Stimulated activated CD4-positive, alpha-beta T cell treated with anti-CD3 and anti-CD28 coated beads, TNF-alpha, amount 100 ng/mL, for 4 hours (primary cell): ENCODE results near the gene ITPR2.
"Not testable (repeated sequence)": the region's sequence is repeated elsewhere in the genome, so short reads cannot be mapped to it uniquely, and the experiment has no call there.

Source experiments
- DNase-seq, 3 experiments: peaks; one replicate each; pipeline ENCODE4 v3.0.0-alpha.2; 2020; ENCODE audit warnings: low read depth in 3 of 3

The ITPR2 gene

GRCh38 chr12:26359576-26359975 lies 473.4 kb downstream of the ITPR2 start:
- no peak for DNase-seq

DNA sequence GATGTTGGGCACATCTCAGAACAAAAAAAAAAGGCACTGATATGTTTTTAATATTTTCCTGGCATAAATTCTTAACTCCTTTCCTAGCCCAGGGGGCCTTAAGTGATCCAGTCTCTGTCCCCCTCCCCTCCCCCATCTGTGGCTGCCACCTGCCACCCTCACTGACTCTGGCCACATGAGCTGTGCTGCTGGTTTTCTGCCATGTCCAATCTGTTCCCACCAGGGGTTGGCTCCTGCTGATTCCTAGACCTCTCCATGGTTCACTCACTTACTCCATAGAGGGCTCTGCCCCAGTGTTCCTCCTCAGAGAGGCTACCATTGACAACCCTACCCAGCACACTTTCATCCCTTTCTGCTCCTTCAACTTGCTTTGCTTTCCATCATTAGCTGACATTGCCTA lies 474.3 kb downstream of the ITPR2 start:
- no peak for DNase-seq

DNA sequence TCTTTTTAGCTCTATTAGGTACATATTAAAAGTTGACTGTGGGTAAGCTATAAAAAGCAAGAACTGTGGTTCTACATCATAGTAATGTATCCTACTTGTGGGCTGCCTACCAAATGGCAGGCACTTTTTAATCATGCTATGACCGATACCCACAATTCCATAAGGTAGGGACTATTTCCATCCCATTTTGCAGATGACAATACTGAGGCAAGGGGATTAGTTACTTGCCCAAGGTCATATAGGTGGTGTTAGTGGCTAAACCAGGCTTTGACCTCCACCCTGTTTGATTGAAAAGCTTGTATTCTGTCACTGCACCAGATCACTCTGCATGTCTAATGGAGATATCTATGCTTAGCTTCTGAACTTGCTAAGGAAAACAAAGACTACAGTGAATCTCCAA lies 485.7 kb downstream of the ITPR2 start:
- DNase-seq = no peak

DNA sequence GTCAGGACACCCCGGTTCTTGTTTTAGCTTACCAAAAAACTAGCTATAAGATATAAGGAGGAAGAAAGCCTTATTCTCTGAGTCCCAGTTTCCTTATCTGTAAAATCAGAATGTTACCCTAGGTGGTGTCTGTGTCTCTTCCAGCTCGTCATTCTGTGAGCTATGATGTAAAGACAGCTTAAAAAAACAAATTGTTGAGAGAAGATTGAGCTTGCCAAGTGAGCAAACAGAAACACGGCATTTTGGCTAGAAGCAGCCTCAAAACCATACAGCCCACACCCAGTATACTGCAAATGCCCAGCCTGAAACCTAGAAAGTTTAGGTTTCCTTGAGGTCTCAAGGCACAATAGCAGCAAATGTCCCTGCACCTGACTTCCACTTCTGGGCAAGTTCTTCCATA lies 486.3 kb downstream of the ITPR2 start:
- DNase-seq = no peak

GRCh38 chr12:26345471-26346003 lies 487.5 kb downstream of the ITPR2 start:
- no peak for DNase-seq

- no peak for DNase-seq
Observed at GRCh38 chr12:26341491-26341890, 491.5 kb downstream of the ITPR2 start.

- DNase-seq = no peak
Observed at GRCh38 chr12:26340649-26341048, 492.3 kb downstream of the ITPR2 start.

DNA sequence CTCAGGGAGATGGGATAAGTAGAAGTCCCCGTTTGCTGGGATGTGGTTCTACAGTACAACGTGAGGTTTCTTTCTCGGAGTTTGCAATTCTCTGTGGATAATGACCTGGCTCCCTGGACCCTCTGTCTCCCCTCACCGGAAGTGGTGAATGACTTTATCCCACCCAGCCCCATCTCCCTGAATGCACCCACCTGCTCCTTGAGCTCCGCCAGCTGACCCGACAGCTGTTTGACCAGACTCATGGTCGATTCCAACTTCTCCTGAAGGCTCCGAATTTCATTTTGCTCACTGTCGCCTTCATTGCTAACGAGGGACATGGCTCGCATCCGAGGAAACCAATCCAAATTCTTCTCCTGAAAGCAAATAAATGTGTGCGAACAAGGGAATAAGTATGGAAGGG lies 493.0 kb downstream of the ITPR2 start:
- DNase-seq = no peak

- DNase-seq = no peak
Observed at GRCh38 chr12:26338586-26339572, 494.1 kb downstream of the ITPR2 start.

DNA sequence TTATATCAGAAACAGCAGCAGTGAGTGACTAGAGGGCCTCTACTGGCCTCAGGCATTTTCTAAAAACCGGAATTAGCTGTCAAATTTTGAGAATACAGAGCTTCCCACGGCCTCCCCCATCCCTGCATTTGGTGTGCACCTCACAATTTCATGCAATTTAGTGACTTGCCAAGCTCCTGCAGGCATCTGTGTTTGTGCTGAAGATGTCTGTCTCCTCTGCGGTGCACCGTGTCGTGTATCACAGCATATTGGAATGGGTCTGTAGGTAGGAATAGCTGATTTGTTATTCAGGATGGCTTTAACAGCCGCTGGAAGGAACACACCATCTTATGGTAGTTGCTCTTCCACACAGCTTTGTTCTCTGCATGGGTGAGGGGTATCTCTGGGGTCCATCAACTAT lies 497.3 kb downstream of the ITPR2 start:
- no peak for DNase-seq

- DNase-seq = no peak
Observed at GRCh38 chr12:26334621-26335124, 498.3 kb downstream of the ITPR2 start.

- no peak for DNase-seq
Observed at GRCh38 chr12:26331960-26332359, 501.0 kb downstream of the ITPR2 start.

DNA sequence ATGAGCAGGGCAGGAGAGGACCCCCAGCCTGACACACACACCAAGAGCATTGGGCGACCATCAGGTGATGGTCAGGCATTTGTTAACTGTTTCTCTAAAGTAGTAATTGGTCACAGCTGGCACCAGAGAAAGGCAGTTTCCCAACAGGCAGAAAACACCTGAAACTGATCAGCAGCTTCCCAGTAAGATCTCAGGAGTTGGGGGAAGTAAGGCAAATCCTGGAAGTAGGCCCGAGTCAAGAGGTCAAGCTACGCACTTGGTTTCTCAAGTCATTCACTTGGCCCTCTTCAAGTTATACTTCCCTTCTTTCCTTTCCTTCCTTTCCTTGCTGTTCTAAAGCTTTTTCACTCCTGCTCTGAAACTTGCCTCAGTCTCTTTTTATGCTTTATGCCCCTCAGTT lies 501.9 kb downstream of the ITPR2 start:
- DNase-seq = no peak

GRCh38 chr12:26327975-26328644 lies 504.9 kb downstream of the ITPR2 start:
- DNase-seq = no peak

DNA sequence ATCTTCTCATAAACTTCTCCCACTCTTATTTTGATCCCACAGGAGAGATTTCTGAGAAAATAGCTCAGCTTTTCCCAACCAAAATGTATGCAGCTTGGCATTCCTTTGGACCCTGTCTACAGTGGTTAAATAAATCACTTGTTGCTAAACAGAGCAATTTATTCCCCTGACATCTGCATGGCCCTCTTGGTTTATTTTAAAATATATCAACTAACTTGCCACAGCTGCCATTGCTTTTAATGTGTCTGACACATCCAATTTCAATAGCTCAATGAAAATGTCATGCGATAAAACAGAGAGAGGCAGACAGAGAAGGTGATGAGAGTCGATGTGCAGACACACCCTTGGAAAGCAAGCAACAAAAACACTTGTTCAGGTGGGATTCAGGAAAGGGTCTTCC lies 509.3 kb downstream of the ITPR2 start:
- no peak for DNase-seq

GRCh38 chr12:26319511-26319910 lies 513.5 kb downstream of the ITPR2 start:
- no peak for DNase-seq

- DNase-seq = no peak
Observed at GRCh38 chr12:26318661-26319068, 514.3 kb downstream of the ITPR2 start.

- no peak for DNase-seq
Observed at GRCh38 chr12:26317942-26318575, 514.9 kb downstream of the ITPR2 start.

DNA sequence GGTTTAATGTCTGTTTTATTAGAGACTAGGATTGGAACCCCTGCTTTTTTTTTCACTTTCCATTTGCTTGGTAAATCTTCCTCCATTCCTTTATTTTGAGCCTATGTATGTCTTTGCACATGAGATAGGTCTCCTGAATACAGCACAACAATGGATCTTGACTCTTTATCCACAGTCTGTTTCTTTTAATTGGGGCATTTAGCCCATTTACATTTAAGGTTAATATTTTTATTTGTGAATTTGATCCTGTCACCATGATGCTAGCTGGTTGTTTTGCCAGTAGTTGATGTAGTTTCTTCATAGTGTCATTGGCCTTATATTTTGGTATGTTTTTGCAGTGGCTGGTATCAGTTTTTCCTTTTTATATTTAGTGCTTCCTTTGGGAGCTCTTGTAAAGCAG lies 518.9 kb downstream of the ITPR2 start:
- DNase-seq = not testable (repeated sequence)

DNA sequence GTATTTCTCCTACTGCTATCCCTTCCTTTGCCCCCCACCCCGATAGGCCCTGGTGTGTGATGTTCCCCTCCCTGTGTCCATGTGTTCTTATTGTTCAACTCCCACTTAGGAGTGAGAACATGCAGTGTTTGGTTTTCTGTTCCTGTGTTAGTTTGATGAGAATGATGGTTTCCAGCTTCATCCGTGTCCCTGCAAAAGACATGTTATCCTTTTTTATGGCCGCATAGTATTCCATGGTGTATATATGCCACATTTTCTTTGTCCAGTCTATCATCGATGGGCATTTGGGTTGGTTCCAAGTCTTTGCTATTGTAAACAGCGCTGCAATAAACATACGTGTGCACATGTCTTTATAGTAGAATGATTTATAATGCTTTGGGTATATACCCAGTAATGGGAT lies 522.5 kb downstream of the ITPR2 start:
- DNase-seq = not testable (repeated sequence)

DNA sequence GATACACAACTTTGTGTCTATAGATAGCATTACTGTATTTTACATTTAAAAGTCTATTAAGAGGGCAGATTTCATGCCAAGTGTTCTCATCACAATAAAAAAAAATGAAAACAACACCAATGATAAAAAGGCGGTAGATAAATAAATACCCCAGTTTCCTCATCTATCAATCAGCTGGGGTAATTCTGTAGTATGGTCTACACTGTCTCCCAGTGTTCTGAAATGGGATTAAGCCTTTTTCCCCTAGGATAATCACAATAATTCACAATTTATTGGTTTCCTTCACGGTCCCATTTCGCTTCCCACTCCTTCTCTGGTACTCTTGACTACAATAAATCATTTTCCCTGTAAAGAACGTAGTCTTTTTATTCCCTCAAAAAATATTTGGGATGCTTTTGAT lies 523.4 kb downstream of the ITPR2 start:
- DNase-seq = no peak

DNA sequence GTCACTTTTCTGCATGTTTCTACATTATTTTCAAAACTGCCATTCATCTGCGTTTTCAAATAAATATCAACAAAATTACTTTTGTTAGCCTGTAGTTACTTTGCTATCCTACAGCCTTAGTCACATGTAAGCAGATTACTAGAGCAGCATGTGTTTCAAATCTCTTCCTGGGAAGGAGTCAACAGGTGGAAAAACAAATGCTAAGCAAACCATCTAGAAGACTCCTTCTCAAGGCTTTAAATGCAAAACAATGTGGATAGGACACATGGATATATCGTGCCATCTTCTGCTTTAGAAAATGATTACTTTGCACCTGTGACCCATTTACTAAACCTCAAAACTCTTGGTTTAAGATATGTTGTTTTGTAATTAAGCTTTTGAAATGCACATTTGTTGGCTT lies 528.7 kb downstream of the ITPR2 start:
- no peak for DNase-seq
